WTC11 (cell line): ENCODE results near the gene SPOCD1.

Experiments used
- CREM ChIP-seq: sonication (generic); formaldehyde crosslinking; IDR thresholded peaks from 2 replicates; pipeline ENCODE4 v1.8.1; 2022; ENCODE audit warnings: mild to moderate bottlenecking, missing genetic modification reagents, moderate library complexity
- CTCF ChIP-seq: fragments of 200-600 bp; IDR thresholded peaks from 2 replicates; pipeline ENCODE4 v1.8.0; 2022; ENCODE audit warnings: antibody characterized with exemption
- ELF4 ChIP-seq: sonication (generic); formaldehyde crosslinking; IDR thresholded peaks from 2 replicates; pipeline ENCODE4 v1.8.1; 2022; ENCODE audit warnings: low read depth, mild to moderate bottlenecking, moderate library complexity, missing genetic modification reagents
- EMX1 ChIP-seq: fragments of 250-450 bp; sonication (Bioruptor Pico); IDR thresholded peaks from 2 replicates; pipeline ENCODE4 v1.8.0; 2021; ENCODE audit warnings: mild to moderate bottlenecking
- ETV6 ChIP-seq: sonication (generic); formaldehyde crosslinking; IDR thresholded peaks from 2 replicates; pipeline ENCODE4 v1.8.1; 2022; ENCODE audit warnings: mild to moderate bottlenecking, missing genetic modification reagents
- GTF2I ChIP-seq: fragments of 250-450 bp; sonication (Bioruptor Pico); conservative IDR thresholded peaks from 2 replicates; pipeline ENCODE4 v1.4.0; 2021; ENCODE audit warnings: mild to moderate bottlenecking
- HMGXB4 ChIP-seq: sonication (generic); formaldehyde crosslinking; IDR thresholded peaks from 2 replicates; pipeline ENCODE4 v1.8.1; 2023; ENCODE audit warnings: mild to moderate bottlenecking, moderate library complexity, missing genetic modification reagents
- JAZF1 ChIP-seq: fragments of 250-450 bp; sonication (Bioruptor Pico); IDR thresholded peaks from 2 replicates; pipeline ENCODE4 v1.9.0; 2021; ENCODE audit warnings: moderate library complexity, mild to moderate bottlenecking, inconsistent platforms
- JUN ChIP-seq: sonication (generic); formaldehyde crosslinking; IDR thresholded peaks from 2 replicates; pipeline ENCODE4 v1.8.0; 2023; ENCODE audit warnings: mild to moderate bottlenecking, missing genetic modification reagents
- MAX ChIP-seq: sonication (generic); formaldehyde crosslinking; IDR thresholded peaks from 2 replicates; pipeline ENCODE4 v1.8.0; 2022; ENCODE audit warnings: mild to moderate bottlenecking, missing genetic modification reagents
- NFYB ChIP-seq: sonication (generic); formaldehyde crosslinking; conservative IDR thresholded peaks from 2 replicates; pipeline ENCODE4 v1.8.0; 2022; ENCODE audit warnings: low read depth, missing genetic modification reagents
- TP53 ChIP-seq: sonication (generic); formaldehyde crosslinking; IDR thresholded peaks from 2 replicates; pipeline ENCODE4 v1.8.1; 2023; ENCODE audit warnings: mild to moderate bottlenecking, missing genetic modification reagents
- ZNF423 ChIP-seq: fragments of 250-450 bp; sonication (Bioruptor Pico); IDR thresholded peaks from 2 replicates; pipeline ENCODE4 v2.1.2; 2022; ENCODE audit warnings: mild to moderate bottlenecking, moderate library complexity

GRCh38 chr1:31745946-31746670 lies 69.7 kb downstream of the SPOCD1 start:
- TF ChIP-seq CTCF (no peak), CREM (CRISPR knock-in tag) (no peak), HMGXB4 (CRISPR knock-in tag) (no peak), TP53 (CRISPR knock-in tag) (no peak), ETV6 (no peak), ZNF423 (CRISPR knock-in tag) (no peak), GTF2I (CRISPR knock-in tag) (no peak), JUN (CRISPR knock-in tag) (no peak), NFYB (CRISPR knock-in tag) (no peak), ELF4 (CRISPR knock-in tag) (no peak), MAX (CRISPR knock-in tag) (no peak), JAZF1 (no peak), EMX1 (no peak)
